ENCODE data around the gene TNFRSF13B.
"Not testable (repeated sequence)": the region's sequence is repeated elsewhere in the genome, so short reads cannot be mapped to it uniquely, and the experiment has no call there.

The TNFRSF13B gene

GRCh38 chr17:16923904-16924695, 47.8 kb downstream of the TNFRSF13B start:
- H3K4me1 ChIP-seq (ENCODE audit: insufficient read depth, low read length), result no peaks in the 10 kb centered on the region
- H3K27me3 ChIP-seq (ENCODE audit: insufficient read depth, low read length), result peaks cover 7% of the 10 kb centered on the region
- H3K36me3 ChIP-seq (ENCODE audit: insufficient read depth, low read length), result no peaks in the 10 kb centered on the region
- H3K4me3 ChIP-seq (ENCODE audit: low read length), result no peak overlapping the region
- no peaks in the 10 kb centered on the region for H3K9me3 ChIP-seq (ENCODE audit: low read length)
- no peak overlapping the region for H2AFZ ChIP-seq (ENCODE audit: low read depth, low read length)

- no peaks in the 10 kb centered on the region for H3K36me3 ChIP-seq (ENCODE audit: insufficient read depth, low read length)
- H3K9me3 ChIP-seq (ENCODE audit: low read length), result no peaks in the 10 kb centered on the region
- no peak overlapping the region for H2AFZ ChIP-seq (ENCODE audit: low read depth, low read length)
- peaks cover 2% of the 10 kb centered on the region for H3K27me3 ChIP-seq (ENCODE audit: insufficient read depth, low read length)
- H3K4me3 ChIP-seq (ENCODE audit: low read length), result no peak overlapping the region
- H3K4me1 ChIP-seq (ENCODE audit: insufficient read depth, low read length), result no peaks in the 10 kb centered on the region
These were observed 48.6 kb downstream of the TNFRSF13B start for GRCh38 chr17:16923097-16923903.

- Histone ChIP-seq H3K4me3 (ENCODE audit: low read length) (no peak overlapping the region), H3K4me1 (ENCODE audit: insufficient read depth, low read length) (no peaks in the 10 kb centered on the region), H3K27me3 (ENCODE audit: insufficient read depth, low read length) (no peaks in the 10 kb centered on the region), H3K9me3 (ENCODE audit: low read length) (no peaks in the 10 kb centered on the region), H2AFZ (ENCODE audit: low read depth, low read length) (no peak overlapping the region), H3K36me3 (ENCODE audit: insufficient read depth, low read length) (no peaks in the 10 kb centered on the region)
These were observed 49.4 kb downstream of the TNFRSF13B start for GRCh38 chr17:16922386-16923096.

GRCh38 chr17:16921451-16921850, 50.5 kb downstream of the TNFRSF13B start:
- H3K36me3 ChIP-seq (ENCODE audit: insufficient read depth, low read length); H3K27me3 ChIP-seq (ENCODE audit: insufficient read depth, low read length); H2AFZ ChIP-seq (ENCODE audit: low read depth, low read length); H3K9me3 ChIP-seq (ENCODE audit: low read length); H3K4me1 ChIP-seq (ENCODE audit: insufficient read depth, low read length); H3K4me3 ChIP-seq (ENCODE audit: low read length): not testable (repeated sequence)

- H3K4me3 ChIP-seq (ENCODE audit: low read length), result no peak overlapping the region
- no peaks in the 10 kb centered on the region for H3K27me3 ChIP-seq (ENCODE audit: insufficient read depth, low read length)
- no peaks in the 10 kb centered on the region for H3K4me1 ChIP-seq (ENCODE audit: insufficient read depth, low read length)
- no peak overlapping the region for H2AFZ ChIP-seq (ENCODE audit: low read depth, low read length)
- no peaks in the 10 kb centered on the region for H3K9me3 ChIP-seq (ENCODE audit: low read length)
- H3K36me3 ChIP-seq (ENCODE audit: insufficient read depth, low read length), result no peaks in the 10 kb centered on the region
These were observed 51.3 kb downstream of the TNFRSF13B start for GRCh38 chr17:16920628-16921020.

GRCh38 chr17:16919663-16920627, 52.0 kb downstream of the TNFRSF13B start:
- H3K27me3 ChIP-seq (ENCODE audit: insufficient read depth, low read length), result no peaks in the 10 kb centered on the region
- no peaks in the 10 kb centered on the region for H3K4me1 ChIP-seq (ENCODE audit: insufficient read depth, low read length)
- H3K9me3 ChIP-seq (ENCODE audit: low read length), result no peaks in the 10 kb centered on the region

GRCh38 chr17:16918443-16918842, 53.5 kb downstream of the TNFRSF13B start:
- Histone ChIP-seq H3K4me3 (ENCODE audit: low read length) (no peak overlapping the region), H3K27me3 (ENCODE audit: insufficient read depth, low read length) (no peaks in the 10 kb centered on the region), H3K36me3 (ENCODE audit: insufficient read depth, low read length) (no peaks in the 10 kb centered on the region), H3K4me1 (ENCODE audit: insufficient read depth, low read length) (no peaks in the 10 kb centered on the region), H3K9me3 (ENCODE audit: low read length) (no peaks in the 10 kb centered on the region), H2AFZ (ENCODE audit: low read depth, low read length) (no peak overlapping the region)

More at GRCh38 chr17:16919663-16920627, 52.0 kb downstream of the TNFRSF13B start:
- no peaks in the 10 kb centered on the region for H3K36me3 ChIP-seq (ENCODE audit: insufficient read depth, low read length)
- H3K4me3 ChIP-seq (ENCODE audit: low read length), result no peak overlapping the region
- H2AFZ ChIP-seq (ENCODE audit: low read depth, low read length), result no peak overlapping the region

- Histone ChIP-seq H3K36me3 (ENCODE audit: insufficient read depth, low read length) (no peaks in the 10 kb centered on the region), H3K27me3 (ENCODE audit: insufficient read depth, low read length) (no peaks in the 10 kb centered on the region), H3K9me3 (ENCODE audit: low read length) (no peaks in the 10 kb centered on the region), H2AFZ (ENCODE audit: low read depth, low read length) (no peak overlapping the region), H3K4me3 (ENCODE audit: low read length) (no peak overlapping the region), H3K4me1 (ENCODE audit: insufficient read depth, low read length) (no peaks in the 10 kb centered on the region)
These were observed 54.1 kb downstream of the TNFRSF13B start for GRCh38 chr17:16917671-16918394.

GRCh38 chr17:16916557-16916920, 55.4 kb downstream of the TNFRSF13B start:
- Histone ChIP-seq H3K9me3 (ENCODE audit: low read length) (no peaks in the 10 kb centered on the region), H3K4me1 (ENCODE audit: insufficient read depth, low read length) (peaks cover 2% of the 10 kb centered on the region), H3K4me3 (ENCODE audit: low read length) (no peak overlapping the region), H2AFZ (ENCODE audit: low read depth, low read length) (no peak overlapping the region), H3K27me3 (ENCODE audit: insufficient read depth, low read length) (no peaks in the 10 kb centered on the region), H3K36me3 (ENCODE audit: insufficient read depth, low read length) (no peaks in the 10 kb centered on the region)

GRCh38 chr17:16915752-16916556, 56.0 kb downstream of the TNFRSF13B start:
- H3K4me3 ChIP-seq (ENCODE audit: low read length), result no peak overlapping the region
- no peak overlapping the region for H2AFZ ChIP-seq (ENCODE audit: low read depth, low read length)
- H3K4me1 ChIP-seq (ENCODE audit: insufficient read depth, low read length), result peaks cover 3% of the 10 kb centered on the region
- H3K27me3 ChIP-seq (ENCODE audit: insufficient read depth, low read length), result no peaks in the 10 kb centered on the region
- H3K9me3 ChIP-seq (ENCODE audit: low read length), result no peaks in the 10 kb centered on the region
- no peaks in the 10 kb centered on the region for H3K36me3 ChIP-seq (ENCODE audit: insufficient read depth, low read length)

- Histone ChIP-seq H2AFZ (ENCODE audit: low read depth, low read length) (no peak overlapping the region), H3K4me1 (ENCODE audit: insufficient read depth, low read length) (peaks cover 3% of the 10 kb centered on the region), H3K9me3 (ENCODE audit: low read length) (no peaks in the 10 kb centered on the region), H3K4me3 (ENCODE audit: low read length) (no peak overlapping the region), H3K36me3 (ENCODE audit: insufficient read depth, low read length) (no peaks in the 10 kb centered on the region), H3K27me3 (ENCODE audit: insufficient read depth, low read length) (no peaks in the 10 kb centered on the region)
These were observed 58.5 kb downstream of the TNFRSF13B start for GRCh38 chr17:16913463-16913862.
